NCI-H1048 (cell line): ENCODE results near the gene ST6GALNAC5.
"Not testable (repeated sequence)": the region's sequence is repeated elsewhere in the genome, so short reads cannot be mapped to it uniquely, and the experiment has no call there.

Source experiments
- DNase-seq: peaks from one replicate; lab custom pipeline; 2025; lab: John Stamatoyannopoulos, UW

Gene ST6GALNAC5

GRCh38 chr1:76866566-76866965 is 714 bp upstream of the ST6GALNAC5 start:
- no peak for DNase-seq

GRCh38 chr1:76868154-76868882 is 1.0 kb downstream of the ST6GALNAC5 start:
- no peak for DNase-seq

DNA sequence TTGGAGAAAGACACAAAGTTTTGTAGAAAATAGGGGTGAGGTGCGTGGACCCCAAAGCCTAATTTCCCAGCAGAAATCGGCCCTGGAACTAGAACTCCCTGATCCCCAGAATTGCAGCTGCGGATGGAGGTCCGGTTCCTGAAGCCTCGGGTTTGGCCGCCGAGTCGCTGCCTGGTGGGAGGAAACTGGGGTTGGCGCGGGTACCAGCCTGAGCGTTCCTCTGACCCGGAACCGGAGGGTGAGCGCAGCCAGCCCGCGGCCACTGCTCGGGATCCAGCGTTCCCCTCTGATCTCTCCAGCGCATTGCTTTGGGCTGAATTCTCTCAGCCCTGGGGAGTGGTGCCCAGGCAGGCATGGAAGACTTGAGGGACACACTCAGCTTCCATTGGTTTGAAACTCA is 1.6 kb downstream of the ST6GALNAC5 start:
- no peak for DNase-seq

DNA sequence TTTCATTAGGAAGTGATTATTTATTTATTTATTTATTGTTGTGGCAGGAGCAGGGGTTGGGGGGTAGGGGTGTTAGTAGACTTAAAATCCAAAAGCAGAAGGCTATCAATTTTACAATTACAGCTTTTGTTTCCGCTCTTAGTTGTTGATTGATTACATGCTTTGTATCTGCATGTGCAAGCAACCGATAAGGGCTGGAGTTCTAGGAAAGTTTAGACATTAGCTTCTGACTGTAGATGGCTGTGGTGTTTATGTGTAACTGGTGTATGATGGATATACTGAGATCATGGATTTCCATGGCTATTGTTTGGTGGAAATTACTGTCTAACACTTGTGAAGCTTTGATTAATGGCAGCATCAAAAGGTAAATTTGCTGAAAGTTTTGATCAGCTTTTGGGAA is 2.8 kb downstream of the ST6GALNAC5 start:
- no peak for DNase-seq

DNA sequence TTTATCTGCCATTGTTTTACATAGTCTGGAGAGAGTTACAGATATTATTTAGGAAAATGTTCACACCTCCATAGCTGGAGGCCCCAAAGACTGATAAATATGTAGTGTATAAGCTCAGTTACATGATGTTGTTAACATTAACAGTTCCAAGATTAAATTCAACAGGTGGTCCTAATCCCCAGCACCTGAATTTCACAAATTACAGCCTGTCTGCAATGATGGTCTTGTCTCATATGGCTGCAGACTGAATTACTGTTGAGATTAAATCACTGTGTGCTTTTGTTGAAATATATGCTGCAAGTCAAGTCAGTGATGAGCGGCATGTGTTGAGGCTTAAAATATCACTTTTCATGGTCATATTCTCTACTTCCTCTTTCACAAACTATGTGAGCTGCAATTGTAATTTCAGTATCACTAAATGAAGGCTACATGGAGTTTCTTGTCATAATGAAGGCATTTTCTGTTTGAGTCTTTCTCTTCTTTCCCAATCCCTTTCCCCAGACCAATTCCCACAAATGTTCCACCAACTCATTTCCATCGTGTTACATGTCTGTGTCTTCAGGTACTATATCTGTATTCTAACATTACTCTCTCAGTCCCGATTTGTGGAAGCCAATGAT is 4.2 kb downstream of the ST6GALNAC5 start:
- no peak for DNase-seq

GRCh38 chr1:76872944-76873343 is 5.7 kb downstream of the ST6GALNAC5 start:
- no peak for DNase-seq

GRCh38 chr1:76876655-76877395 is 9.5 kb downstream of the ST6GALNAC5 start:
- no peak for DNase-seq

- not testable (repeated sequence) for DNase-seq
Measured at GRCh38 chr1:76879014-76879413, 11.7 kb downstream of the ST6GALNAC5 start.

- DNase-seq, result no peak
Measured at GRCh38 chr1:76881762-76882161, 14.5 kb downstream of the ST6GALNAC5 start.

DNA sequence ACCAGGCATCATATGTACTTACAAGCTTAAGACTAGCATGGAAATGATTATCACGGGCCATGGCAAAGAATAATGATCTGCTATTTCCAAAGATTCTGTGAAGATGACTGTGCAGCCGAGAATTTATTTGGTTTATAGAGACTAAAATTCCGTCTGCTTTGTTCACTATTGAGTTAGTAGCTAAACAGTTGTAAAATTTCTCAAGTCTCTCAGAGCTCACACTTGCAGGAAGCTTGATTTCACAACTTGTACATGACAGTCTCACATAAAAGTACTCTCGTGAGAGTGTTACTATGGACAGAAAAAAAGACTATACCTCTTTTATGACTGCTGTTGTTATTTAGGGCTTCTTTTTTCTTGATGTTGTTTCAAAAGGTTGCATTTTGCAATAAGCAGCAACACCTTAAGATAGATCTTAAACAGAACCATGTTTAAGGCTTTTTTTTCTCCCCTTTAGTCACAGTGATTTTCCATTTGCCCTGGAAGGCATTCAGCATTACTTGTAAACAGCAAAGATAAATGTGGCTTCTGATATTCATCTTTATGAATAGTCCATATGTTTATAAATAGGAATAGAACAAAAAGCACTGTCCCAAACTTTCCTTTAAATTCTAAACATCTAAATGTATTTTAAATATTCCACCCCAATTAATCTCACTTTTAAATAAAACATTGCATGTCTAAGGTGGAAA is 24.8 kb downstream of the ST6GALNAC5 start:
- no peak for DNase-seq

DNA sequence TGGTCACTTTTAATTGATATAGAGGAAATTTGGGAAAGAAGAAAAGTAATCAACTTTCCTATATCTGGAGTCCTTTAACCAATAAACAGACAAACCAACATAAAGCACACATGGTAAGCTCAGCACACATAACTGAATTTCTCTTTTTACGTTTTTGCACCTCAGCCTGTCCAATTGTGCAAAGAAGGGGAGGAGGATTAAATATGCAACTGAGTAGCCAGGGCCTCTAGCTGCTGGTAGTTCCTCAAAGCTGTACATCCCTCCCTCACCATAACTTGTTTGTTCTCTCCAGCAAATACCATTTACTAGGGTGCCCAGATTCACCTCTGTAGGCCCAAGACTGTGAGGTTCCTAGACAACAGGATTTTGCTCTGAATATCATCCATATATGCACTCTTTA is 25.4 kb downstream of the ST6GALNAC5 start:
- DNase-seq, result no peak

DNA sequence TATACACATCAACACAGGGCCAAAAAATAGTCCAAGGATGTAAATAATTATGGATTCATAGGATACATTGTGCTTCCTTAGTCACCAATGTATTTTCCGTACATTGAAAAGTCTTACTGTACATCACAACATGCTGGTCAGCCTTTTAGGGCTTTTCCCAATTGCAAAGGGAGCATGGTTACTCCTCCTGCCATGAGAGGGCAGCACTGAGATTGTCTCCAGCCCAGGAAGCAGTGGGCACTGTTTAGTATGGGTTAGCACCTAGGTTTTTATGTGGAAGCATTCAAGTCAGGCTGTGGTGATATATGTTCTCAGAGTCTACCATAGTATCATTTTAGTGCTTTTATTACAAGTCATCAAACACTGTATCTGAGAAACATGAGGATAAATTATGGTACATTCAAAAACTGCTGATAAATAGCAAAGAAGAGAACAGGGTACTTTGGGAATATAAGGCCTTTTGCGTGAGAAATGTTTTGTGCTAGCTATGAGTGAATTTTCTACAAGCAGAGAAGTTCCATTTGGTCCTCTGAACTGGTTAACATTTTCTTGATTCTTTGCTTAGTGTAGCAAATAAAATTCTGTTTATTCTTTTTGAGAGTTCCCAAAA is 34.0 kb downstream of the ST6GALNAC5 start:
- DNase-seq, result peak; percentile 29

DNA sequence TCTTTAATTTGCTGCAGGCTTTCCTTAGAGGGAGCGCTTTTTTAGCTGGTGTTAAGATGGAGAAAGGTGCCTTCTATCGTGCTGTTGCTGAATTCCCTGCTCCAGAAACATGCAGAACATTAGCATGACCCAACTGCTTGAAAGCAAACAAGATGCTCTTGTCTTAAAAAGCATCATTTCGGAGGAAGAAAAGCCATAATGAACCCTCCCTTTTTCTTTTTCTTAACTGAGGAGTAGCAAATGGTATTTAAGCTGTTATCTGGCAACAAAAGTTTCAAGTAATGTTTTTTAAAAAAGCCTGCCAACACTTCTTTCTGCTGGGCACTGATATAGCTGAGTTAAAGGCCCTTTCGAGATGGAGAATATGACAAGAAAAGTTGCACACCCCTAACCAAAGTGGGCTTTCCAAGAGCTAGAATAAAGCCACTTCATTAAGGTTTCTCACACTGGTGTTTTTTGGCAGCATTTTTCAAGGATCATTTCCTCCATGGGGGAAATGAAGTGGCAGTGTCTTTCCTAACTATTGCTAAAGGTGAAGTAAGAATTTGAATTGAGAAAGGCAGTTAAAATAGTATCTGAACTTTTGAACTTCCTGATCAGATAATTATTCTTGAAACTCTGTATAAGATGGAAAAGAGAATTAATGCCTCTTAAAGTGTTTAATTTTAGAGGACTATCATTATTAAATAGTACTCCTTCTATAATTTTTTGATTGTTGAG is 38.8 kb downstream of the ST6GALNAC5 start:
- no peak for DNase-seq

DNA sequence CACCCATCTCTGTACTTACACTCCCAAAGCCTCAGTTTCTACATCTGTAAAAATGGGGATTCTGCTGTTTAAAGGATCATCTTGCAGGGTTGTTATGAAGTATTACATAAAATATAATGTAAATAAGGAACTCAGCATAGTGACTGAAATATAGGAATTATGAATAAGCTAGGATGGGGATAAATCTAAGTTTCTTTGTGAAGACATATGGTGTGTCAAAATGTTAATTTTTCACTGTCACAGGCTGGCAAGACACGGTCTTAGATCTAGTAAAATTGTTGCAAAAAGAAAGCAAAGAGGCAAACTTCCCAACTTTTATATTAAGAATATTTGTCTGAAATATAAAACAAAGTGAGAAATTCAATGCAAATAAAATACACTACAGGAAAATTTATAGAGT is 42.0 kb downstream of the ST6GALNAC5 start:
- DNase-seq, result no peak

GRCh38 chr1:76919085-76919484 is 51.8 kb downstream of the ST6GALNAC5 start:
- DNase-seq, result no peak

- no peak for DNase-seq
Measured at GRCh38 chr1:76921590-76921989, 54.3 kb downstream of the ST6GALNAC5 start.

DNA sequence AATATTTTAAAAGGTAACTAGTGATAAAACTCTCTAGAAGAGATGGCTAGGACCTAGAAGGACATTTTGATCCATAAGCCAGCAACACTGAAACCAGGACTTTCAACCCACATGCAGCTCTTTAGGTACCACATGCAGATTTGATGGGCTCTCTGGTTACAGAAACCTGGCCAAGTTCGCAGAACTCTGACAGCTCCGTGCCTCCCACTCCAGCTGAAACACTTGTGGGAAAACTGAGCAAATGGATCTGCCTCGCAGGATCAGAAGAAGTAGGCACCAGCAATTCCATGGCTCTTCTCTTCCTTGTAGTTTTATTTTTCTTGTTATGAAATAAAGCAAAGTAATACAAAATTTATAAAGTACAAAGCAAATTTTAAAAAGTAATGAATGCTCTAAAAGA is 58.5 kb downstream of the ST6GALNAC5 start:
- DNase-seq, result no peak

- DNase-seq, result no peak
Measured at GRCh38 chr1:76928522-76928921, 61.2 kb downstream of the ST6GALNAC5 start.

DNA sequence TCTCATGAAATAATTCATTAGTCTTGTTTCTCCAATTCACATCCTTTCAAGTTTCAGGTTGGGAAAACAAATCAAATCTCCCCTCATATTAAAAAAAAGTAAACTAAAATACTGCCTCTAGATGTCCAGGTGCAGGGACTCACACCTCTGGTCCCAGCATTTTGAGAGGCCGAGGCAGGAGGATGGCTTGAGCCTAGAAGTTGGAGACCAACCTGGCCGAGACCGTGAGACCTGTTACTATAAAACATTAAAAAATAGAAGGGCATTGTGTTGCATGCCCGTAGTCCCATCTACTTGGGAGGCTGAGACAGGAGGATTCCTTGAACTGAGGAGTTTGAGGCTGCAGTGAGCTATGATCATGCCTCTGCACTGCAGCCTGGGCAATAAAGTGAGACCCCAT is 61.9 kb downstream of the ST6GALNAC5 start:
- DNase-seq, result no peak

DNA sequence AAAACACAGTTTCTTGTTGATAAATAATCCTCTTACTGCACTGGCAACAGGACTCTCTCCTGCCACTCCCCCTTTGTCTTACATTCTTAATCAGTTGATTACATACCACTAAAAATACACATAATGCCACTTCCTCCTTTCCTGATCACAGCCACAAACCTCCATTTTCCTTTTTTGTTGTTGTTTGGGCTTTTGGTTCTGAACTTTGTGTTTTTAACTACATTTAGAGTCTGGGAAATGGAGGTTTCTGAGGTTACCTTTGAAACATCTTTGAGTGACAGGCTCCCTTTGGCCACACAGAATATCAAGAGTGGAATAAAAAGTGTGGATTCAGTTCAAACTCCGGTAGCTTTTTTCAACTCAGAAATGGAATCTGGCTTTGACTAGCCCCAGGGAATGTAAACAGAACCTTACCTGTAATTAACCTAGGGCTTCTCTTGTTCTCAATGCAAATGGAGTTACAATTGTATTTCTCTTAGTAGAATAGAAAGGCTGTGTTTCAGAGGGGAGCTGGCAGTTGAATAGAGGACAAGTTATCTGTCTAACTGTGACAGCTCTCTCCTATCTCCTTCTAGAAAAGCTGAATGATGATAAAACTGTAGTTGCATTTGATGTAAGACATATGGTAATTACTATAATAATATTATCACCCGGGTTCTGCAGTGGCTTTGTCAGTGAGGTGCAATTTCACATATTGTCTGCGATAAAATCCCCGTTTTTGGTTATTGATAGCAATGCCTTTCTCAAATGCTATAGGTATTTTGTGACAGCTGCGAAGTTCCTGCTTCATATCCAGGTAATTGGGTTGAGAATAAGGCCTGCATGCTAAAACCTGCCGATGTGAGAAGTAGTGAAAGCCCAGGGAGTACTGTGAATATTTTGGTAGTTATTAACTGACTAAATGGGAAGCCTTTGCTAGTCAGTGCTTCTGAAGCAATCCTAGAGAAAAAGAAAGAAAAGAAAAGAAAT is 66.9 kb downstream of the ST6GALNAC5 start:
- DNase-seq, result peak; percentile 57
